Jurkat, Clone E6-1 (cell line): ENCODE data around the gene C12orf57.
A peak's percentile ranks its signal among the peaks of the same experiment; 100 is the strongest.

ENCODE experiments used
- DNase-seq: peaks from one replicate; pipeline ENCODE4 v3.0.0-alpha.2; 2011; ENCODE audit warnings: low read depth, low spot score
- H3K4me3 ChIP-seq: 2 replicates; pipeline ENCODE4 v1.5.1; 2011; ENCODE audit warnings: mild to moderate bottlenecking, low read length, control low read depth, moderate library complexity

C12orf57 gene

GRCh38 chr12:6950401-6950801 is 6.6 kb downstream of the C12orf57 start:
- peak; percentile 64 for DNase-seq
- H3K4me3 ChIP-seq, result peak overlapping the region; percentile 89

DNA sequence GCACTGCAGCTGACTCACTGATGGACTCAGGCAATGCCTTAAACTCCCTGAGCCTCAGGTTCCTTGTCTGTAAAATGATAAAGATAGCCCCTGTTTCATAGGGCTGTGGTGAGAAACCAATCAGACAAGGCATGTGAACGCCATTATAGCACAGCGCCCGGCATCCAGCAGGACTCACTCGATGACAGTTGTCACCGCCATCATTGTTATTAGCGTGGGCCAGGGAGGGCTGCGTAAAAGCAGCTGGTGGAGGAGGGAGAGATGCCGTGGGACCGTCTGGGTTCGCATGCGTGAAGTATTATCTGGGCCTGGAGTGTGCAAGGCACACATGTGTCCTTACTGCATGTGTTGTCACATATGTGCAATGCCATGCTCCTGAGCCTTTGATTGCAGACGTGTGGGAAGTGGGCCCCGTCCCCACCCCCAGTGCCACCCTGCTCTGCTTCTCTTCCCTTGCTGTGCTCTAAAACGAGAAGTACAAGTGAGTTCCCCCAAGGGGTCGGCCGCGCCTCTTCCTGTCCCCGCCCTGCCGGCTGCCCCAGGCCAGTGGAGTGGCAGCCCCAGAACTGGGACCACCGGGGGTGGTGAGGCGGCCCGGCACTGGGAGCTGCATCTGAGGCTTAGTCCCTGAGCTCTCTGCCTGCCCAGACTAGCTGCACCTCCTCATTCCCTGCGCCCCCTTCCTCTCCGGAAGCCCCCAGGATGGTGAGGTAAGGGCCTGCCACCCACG is 7.2 kb downstream of the C12orf57 start, which contains the start of gene PTPN6:
Gene PTPN6, plus strand, starts transcription at position 546 of the 730 bp plus-strand sequence. Its CDS starts 157 bp downstream, at position 703.
- peak within 1 kb of the TSS; percentile 89 for H3K4me3 ChIP-seq
- peak; percentile 72 for DNase-seq

DNA sequence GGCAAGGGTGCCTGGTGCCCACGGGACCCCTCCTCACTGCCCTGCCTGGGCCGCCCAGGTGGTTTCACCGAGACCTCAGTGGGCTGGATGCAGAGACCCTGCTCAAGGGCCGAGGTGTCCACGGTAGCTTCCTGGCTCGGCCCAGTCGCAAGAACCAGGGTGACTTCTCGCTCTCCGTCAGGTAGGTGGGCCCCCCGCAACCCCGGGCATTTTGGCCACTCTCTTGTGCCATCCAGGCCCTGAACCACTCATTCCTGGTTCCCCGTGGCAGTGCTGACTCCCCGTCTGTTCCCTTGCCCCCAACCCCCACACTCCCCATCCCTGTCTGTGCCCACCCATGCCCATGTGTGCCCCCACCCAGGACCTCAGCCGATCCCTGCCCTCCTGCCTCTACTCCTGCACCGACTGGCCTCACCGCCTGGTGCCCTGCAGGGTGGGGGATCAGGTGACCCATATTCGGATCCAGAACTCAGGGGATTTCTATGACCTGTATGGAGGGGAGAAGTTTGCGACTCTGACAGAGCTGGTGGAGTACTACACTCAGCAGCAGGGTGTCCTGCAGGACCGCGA is 7.8 kb downstream of the C12orf57 start:
- DNase-seq, result no peak
- H3K4me3 ChIP-seq, result peak overlapping the region; percentile 89

- H3K4me3 ChIP-seq, result peak overlapping the region; percentile 89
- no peak for DNase-seq
These were observed 8.5 kb downstream of the C12orf57 start for GRCh38 chr12:6952121-6952862.

GRCh38 chr12:6952863-6953441 is 9.1 kb downstream of the C12orf57 start:
- H3K4me3 ChIP-seq, result peak overlapping the region; percentile 89
- DNase-seq, result no peak

- DNase-seq, result peak; percentile 93
- H3K4me3 ChIP-seq, result peak overlapping the region; percentile 89
These were observed 9.9 kb downstream of the C12orf57 start for GRCh38 chr12:6953442-6954315.

DNA sequence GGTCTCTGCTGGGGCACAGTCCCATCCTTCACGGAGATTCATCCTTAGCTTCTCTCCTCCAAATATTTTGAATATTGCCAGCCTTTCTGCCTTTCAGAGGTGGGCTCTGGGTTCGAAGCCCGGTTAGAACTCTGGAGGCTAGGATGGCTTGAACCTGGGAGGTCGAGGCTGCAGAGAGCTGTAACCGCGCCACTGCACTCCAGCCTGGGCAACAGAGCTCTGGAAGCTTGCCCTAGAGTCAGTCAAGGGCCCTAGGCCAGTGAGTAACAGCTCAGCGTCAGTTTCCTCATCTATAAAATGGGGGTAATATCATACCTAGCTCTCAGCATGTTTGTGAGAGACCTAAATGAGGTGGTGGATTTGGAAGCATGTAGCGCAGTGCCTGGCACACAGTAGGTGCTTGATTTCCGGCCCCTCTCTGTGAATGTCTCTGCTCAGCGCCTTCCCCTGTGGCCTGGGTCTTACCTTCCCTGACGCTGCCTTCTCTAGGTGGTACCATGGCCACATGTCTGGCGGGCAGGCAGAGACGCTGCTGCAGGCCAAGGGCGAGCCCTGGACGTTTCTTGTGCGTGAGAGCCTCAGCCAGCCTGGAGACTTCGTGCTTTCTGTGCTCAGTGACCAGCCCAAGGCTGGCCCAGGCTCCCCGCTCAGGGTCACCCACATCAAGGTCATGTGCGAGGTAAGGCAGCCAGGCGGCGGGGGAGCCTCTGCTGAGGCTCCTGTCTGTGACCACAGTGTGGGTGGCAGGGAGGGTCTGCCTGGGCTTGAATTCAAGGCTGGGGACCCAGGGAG is 10.7 kb downstream of the C12orf57 start:
- H3K4me3 ChIP-seq, result peak overlapping the region; percentile 89
- no peak for DNase-seq

GRCh38 chr12:6955108-6956020 is 11.5 kb downstream of the C12orf57 start:
- no peak for DNase-seq
- no peak overlapping the region for H3K4me3 ChIP-seq

GRCh38 chr12:6956021-6956727 is 12.4 kb downstream of the C12orf57 start:
- no peak overlapping the region for H3K4me3 ChIP-seq
- no peak for DNase-seq

DNA sequence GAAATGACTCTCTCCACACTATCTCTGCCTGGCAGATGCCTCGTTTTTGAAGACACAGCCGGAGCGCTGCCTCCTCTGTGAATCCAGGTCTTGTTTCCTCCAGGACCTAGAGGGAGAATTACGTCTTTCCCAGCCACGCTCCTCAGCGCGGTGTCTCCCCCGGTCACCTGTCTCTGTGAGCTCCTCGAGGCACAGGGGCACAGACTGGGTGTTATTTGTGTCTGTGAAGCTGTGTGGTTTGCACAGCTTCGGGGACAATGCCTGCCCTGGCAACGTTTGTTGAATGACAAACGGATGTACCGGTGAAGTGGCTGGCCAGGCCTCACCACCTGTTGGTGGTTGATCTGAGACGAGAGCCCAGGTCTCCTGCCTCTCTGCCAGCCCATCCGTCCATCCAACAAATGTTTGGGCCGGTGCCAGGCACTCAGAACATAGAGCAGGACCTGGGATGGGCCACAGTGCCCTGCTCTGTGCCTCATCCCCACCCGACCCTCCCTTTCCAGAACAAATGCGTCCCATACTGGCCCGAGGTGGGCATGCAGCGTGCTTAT is 13.4 kb downstream of the C12orf57 start:
- no peak for DNase-seq
- H3K4me3 ChIP-seq, result no peak overlapping the region

DNA sequence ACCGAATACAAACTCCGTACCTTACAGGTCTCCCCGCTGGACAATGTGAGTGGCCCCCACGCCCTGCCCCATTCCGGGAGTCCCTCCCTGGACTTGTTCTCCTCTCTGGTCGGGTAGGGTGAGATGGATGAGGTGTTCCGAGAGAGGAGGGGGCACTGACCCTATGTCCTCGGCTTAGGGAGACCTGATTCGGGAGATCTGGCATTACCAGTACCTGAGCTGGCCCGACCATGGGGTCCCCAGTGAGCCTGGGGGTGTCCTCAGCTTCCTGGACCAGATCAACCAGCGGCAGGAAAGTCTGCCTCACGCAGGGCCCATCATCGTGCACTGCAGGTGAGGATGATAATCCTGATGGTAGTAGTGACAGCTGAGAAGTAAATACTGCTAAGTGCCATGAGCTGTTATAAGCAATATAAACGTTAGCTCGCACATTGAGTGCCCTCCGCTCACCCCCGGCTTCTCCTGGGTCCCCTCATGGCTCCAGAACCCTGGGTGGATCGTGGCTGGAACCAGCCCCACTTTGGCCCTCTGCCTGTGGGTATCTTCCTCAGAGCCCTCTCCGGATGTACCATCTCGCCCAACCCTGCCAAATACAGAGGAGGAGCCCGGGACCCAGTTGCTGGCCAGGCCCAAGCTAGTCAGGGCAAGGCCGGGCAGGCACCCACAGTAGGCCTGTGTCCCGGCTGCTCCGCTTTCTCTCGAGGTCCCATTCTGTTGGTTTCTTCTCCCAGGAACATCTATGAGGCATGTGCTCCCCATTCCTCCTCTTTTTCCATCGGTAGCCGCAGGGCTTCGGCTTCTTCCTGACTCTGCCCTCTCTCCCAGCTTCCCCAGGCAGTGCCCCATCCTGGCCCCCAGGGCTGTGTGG is 14.2 kb downstream of the C12orf57 start:
- no peak for DNase-seq
- peak overlapping the region; percentile 52 for H3K4me3 ChIP-seq

DNA sequence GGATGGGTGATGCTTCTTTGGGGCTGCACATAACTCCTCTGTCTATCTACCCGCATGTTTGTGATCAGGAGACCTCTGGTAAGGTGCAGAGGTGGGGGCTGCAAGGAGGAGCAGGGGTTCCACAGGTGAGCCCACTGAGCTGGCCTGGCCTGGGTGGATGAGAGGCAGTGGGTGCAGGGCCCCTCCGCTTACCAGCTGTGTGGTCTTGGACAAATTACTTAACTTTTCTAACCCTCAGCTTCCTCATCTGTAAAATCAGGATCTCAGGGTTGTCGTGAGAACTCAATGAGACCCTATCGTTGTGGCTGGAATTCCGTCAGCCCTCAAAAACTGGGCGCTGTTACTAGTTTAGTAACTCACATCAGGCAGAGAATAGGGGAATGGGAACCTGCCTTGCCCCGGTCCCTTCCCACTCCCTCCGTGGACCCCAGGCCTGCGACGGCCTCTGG is 14.8 kb downstream of the C12orf57 start:
- H3K4me3 ChIP-seq, result peak overlapping the region; percentile 52
- DNase-seq, result no peak

DNA sequence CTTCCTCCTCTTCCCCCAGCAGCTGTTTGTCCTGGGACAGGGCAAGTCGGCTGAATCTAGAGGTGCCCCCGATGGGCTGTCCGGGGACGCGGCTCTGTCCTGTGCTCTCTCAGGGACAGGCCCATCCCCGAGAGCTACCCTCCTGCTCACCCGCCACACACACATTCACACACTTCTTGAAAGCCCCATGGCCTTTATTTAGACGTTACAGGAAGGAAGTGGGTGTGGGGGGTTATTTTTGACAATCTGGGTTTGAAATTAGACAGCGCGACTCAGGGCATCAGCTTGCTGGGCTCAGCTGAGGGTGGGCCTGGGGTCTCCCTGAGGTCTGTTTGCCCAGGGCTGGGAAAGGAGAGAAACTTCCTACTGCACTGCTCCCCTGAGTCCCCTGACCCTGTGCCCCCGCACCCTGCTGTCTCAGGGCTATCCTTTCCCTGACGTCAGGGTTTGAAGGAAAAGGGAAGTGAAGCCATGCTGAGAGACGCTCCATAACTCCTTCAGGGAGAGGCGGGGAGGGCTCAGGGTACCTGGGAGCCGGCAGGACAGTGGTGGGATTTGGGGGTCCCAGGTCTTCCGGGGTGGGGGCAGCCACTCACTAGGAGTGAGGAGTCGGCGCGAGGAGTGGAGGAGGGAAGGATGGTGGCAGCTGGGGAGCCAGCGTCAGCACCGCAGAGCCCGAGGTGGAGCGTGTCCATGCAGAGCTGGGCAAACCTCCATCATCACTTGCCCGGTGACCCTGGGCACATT is 15.4 kb downstream of the C12orf57 start:
- peak overlapping the region; percentile 52 for H3K4me3 ChIP-seq

GRCh38 chr12:6959805-6960592 is 16.2 kb downstream of the C12orf57 start:
- no peak for DNase-seq
- H3K4me3 ChIP-seq, result no peak overlapping the region

More for the DNA sequence above, 15.4 kb downstream of the C12orf57 start:
- DNase-seq, result peak; percentile 86
